HCT116 (cell line): ENCODE results near the gene PDCL2. TPM values are rescaled to one million over a fixed set of nuclear protein-coding genes. Genes with fewer than 3 reads are reported as not detected.

ENCODE experiments used
- ATAC-seq: fragments of 200-7000 bp; cut with Tn5 transposase; 2 replicates; pipeline ENCODE4 v1.9.1; 2020; ENCODE audit warnings: mild to moderate bottlenecking, moderate library complexity
- BruUV-seq: library from RNA; stranded (reverse); fragments of 400-500 nt; replicated peaks from 2 replicates; lab custom pipeline; 2021; lab: Mats Ljungman, UMichigan
- CTCF ChIA-PET: fragments of 300-600 bp; sonication (Branson Sonifier 250); formaldehyde crosslinking; loops from one replicate; lab custom pipeline; 2021; ENCODE audit warnings: antibody characterized with exemption; lab: Charles Lee
- POLR2A ChIA-PET: fragments of 300-600, 350-600 bp; sonication (Branson Sonifier 250); formaldehyde crosslinking; loops from one replicate; lab custom pipeline; 2021; ENCODE audit warnings: antibody characterized with exemption; lab: Charles Lee
- RAD21 ChIA-PET, 2 experiments: fragments of 300-600 bp; sonication (Branson Sonifier 250); formaldehyde crosslinking; loops; one replicate each; lab custom pipeline; 2023; ENCODE audit warnings: low total read pairs in 2 of 2; ENCODE audit not compliant: uncharacterized antibody in 2 of 2, unreplicated experiment in 2 of 2, low non-redundant PET in 1 of 2; lab: Charles Lee
- DNase-seq: peaks from one replicate; pipeline ENCODE4 v3.0.0-alpha.2; 2010; ENCODE audit warnings: low read depth, low spot score
- H2AFZ ChIP-seq: fragments of 200-600 bp; shearing (Covaris generic), sonication (generic); 2 replicates; pipeline ENCODE4 v1.6.1; 2017; ENCODE audit warnings: low read depth, mixed run types, mixed read lengths, antibody characterized with exemption, low read length; ENCODE audit not compliant: poor library complexity, severe bottlenecking
- H3K27ac ChIP-seq: 2 replicates; pipeline ENCODE4 v1.5.1; 2012; ENCODE audit warnings: low read depth, low read length
- H3K27me3 ChIP-seq: fragments of 200-600 bp; sonication (generic); 2 replicates; pipeline ENCODE4 v1.6.1; 2016; ENCODE audit warnings: mixed run types, low read length, mixed read lengths; ENCODE audit not compliant: insufficient read depth
- H3K36me3 ChIP-seq, 2 experiments: fragments of 200-500 bp in 1 of 2; fragments of 200-600 bp in 1 of 2; sonication (Bioruptor generic) in 1 of 2; sonication (generic) in 1 of 2; 2 replicates each; pipeline versions ENCODE4 v1.5.1 to v1.6.1; 2014 to 2016; ENCODE audit warnings: low read length in 2 of 2, inconsistent platforms in 1 of 2, mixed read lengths in 1 of 2, mixed run types in 1 of 2; ENCODE audit not compliant: insufficient read depth in 2 of 2, control insufficient read depth in 1 of 2
- H3K4me1 ChIP-seq, 2 experiments: fragments of 200-600 bp in 1 of 2; sonication (generic) in 1 of 2; 2 replicates each; pipeline versions ENCODE4 v1.5.1 to v1.6.1; 2012 to 2017; ENCODE audit warnings: low read length in 2 of 2, inconsistent platforms in 1 of 2, mild to moderate bottlenecking in 1 of 2, mixed read lengths in 1 of 2, mixed run types in 1 of 2, moderate library complexity in 1 of 2; ENCODE audit not compliant: insufficient read depth in 2 of 2, control insufficient read depth in 1 of 2
- H3K4me2 ChIP-seq: fragments of 200-600 bp; sonication (generic); 2 replicates; pipeline ENCODE4 v1.6.1; 2017; ENCODE audit warnings: mixed run types, low read length, mixed read lengths
- H3K4me3 ChIP-seq, 2 experiments: fragments of 200-600 bp in 1 of 2; sonication (generic) in 1 of 2; replicated peaks in 1 of 2; 2 replicates each; pipeline ENCODE4 v1.5.1; 2011 to 2016; ENCODE audit warnings: low read length in 2 of 2, control low read depth in 1 of 2, low read depth in 1 of 2, mild to moderate bottlenecking in 1 of 2, mixed read lengths in 1 of 2, mixed run types in 1 of 2
- H3K79me2 ChIP-seq: fragments of 200-600 bp; sonication (generic); 2 replicates; pipeline ENCODE4 v1.6.1; 2017; ENCODE audit warnings: mild to moderate bottlenecking, mixed run types, low read length, moderate library complexity, mixed read lengths; ENCODE audit not compliant: insufficient read depth
- H3K9ac ChIP-seq: fragments of 200-600 bp; sonication (generic); 2 replicates; pipeline ENCODE4 v1.6.1; 2016; ENCODE audit warnings: low read length, mixed read lengths
- H3K9me2 ChIP-seq: fragments of 200-600 bp; sonication (generic), shearing (Covaris generic); 2 replicates; pipeline ENCODE4 v1.6.1; 2017; ENCODE audit warnings: mixed run types, mild to moderate bottlenecking, moderate library complexity; ENCODE audit not compliant: insufficient read depth
- H3K9me3 ChIP-seq, 2 experiments: fragments of 200-500 bp in 1 of 2; fragments of 200-600 bp in 1 of 2; sonication (Bioruptor generic) in 1 of 2; sonication (generic) in 1 of 2; 2 replicates each; pipeline ENCODE4 v1.6.1; 2014 to 2017; ENCODE audit warnings: low read length in 2 of 2, mixed read lengths in 2 of 2, inconsistent platforms in 1 of 2, low read depth in 1 of 2, mild to moderate bottlenecking in 1 of 2, mixed run types in 1 of 2, moderate library complexity in 1 of 2; ENCODE audit not compliant: control insufficient read depth in 1 of 2, insufficient read depth in 1 of 2
- H4K20me1 ChIP-seq: fragments of 200-600 bp; sonication (generic), shearing (Covaris generic); 2 replicates; pipeline ENCODE4 v1.6.1; 2017; ENCODE audit warnings: mixed run types, mild to moderate bottlenecking, moderate library complexity; ENCODE audit not compliant: insufficient read depth
- CBX3 ChIP-seq: IDR thresholded peaks from 2 replicates; pipeline ENCODE4 v1.6.1; 2012; ENCODE audit warnings: low read depth
- CEBPB ChIP-seq: IDR thresholded peaks from 2 replicates; pipeline ENCODE4 v1.6.1; 2012; ENCODE audit warnings: low read depth
- EZH2phosphoT487 ChIP-seq: fragments of 200-600 bp; IDR thresholded peaks from 2 replicates; pipeline ENCODE4 v1.6.1; 2018; ENCODE audit warnings: antibody characterized with exemption, borderline replicate concordance
- FOSL1 ChIP-seq: IDR thresholded peaks from 2 replicates; pipeline ENCODE4 v1.6.1; 2012; ENCODE audit warnings: low read depth
- JUND ChIP-seq: IDR thresholded peaks from 2 replicates; pipeline ENCODE4 v1.6.1; 2012
- POLR2A ChIP-seq: IDR thresholded peaks from 2 replicates; pipeline ENCODE4 v1.7.0; 2011; ENCODE audit warnings: borderline replicate concordance; ENCODE audit not compliant: insufficient read depth, insufficient read length; ENCODE audit errors: extremely low read depth
- POLR2AphosphoS5 ChIP-seq: IDR thresholded peaks from 2 replicates; pipeline ENCODE4 v1.6.1; 2011; ENCODE audit warnings: mild to moderate bottlenecking, low read depth, low read length, moderate library complexity
- SP1 ChIP-seq: IDR thresholded peaks from 2 replicates; pipeline ENCODE4 v1.6.1; 2012; ENCODE audit warnings: low read depth
- SRF ChIP-seq: IDR thresholded peaks from 2 replicates; pipeline ENCODE4 v1.6.1; 2012; ENCODE audit warnings: low read depth
- YY1 ChIP-seq: IDR thresholded peaks from 2 replicates; pipeline ENCODE4 v1.6.1; 2011; ENCODE audit warnings: low read length, low read depth, moderate library complexity, mild to moderate bottlenecking; ENCODE audit not compliant: insufficient replicate concordance; ENCODE audit errors: extremely low read depth
- intact Hi-C: fragments of 100-400 bp; cut with micrococcal nuclease; formaldehyde crosslinking; loops from 2 replicates; pipeline ENCODE4 v1.10.0; 2022
- total RNA-seq: library from RNA; stranded (reverse); gene quantifications from one replicate; pipeline ENCODE4 v1.2.1, GENCODE V29; 2021; ENCODE audit not compliant: unreplicated experiment
- TF ChIP-seq, protein P1 (sequence below), 3 experiments: fragments of 200-600 bp in 1 of 3; sonication (generic) in 1 of 3; IDR thresholded peaks in 2 of 3; conservative IDR thresholded peaks in 1 of 3; 2 replicates each; pipeline ENCODE4 v1.5.1; 2012 to 2017; ENCODE audit warnings: low read depth in 2 of 3, low read length in 2 of 3, antibody characterized with exemption in 1 of 3, borderline replicate concordance in 1 of 3, control low read depth in 1 of 3, mild to moderate bottlenecking in 1 of 3, mixed read lengths in 1 of 3, mixed run types in 1 of 3, moderate library complexity in 1 of 3; ENCODE audit not compliant: insufficient read depth in 1 of 3
- TF ChIP-seq, protein P2 (sequence below): IDR thresholded peaks from 2 replicates; pipeline ENCODE4 v1.6.1; 2012; ENCODE audit warnings: low read depth
- TF ChIP-seq, protein P3 (sequence below): IDR thresholded peaks from 2 replicates; pipeline ENCODE4 v1.6.1; 2012
- TF ChIP-seq, protein P4 (sequence below): IDR thresholded peaks from 2 replicates; pipeline ENCODE4 v1.6.1; 2012

PDCL2 gene
- total RNA-seq, 1 experiment from 2014 or later: 0.47 TPM

- ATAC-seq (no peak), DNase-seq (no peak)
- Histone ChIP-seq H3K9ac (no peak overlapping the region), H3K79me2 (peaks cover 2% of the 10 kb centered on the region; the same call in 1 of the 2 replicates), H3K4me1 (peaks cover 3 to 9% of the 10 kb centered on the region in 2 experiments), H3K4me3 (no peak overlapping the region), H3K9me3 (no peaks in the 10 kb centered on the region), H3K9me2 (no peaks in the 10 kb centered on the region), H3K27ac (no peak overlapping the region), H2AFZ (no peak overlapping the region), H4K20me1 (no peaks in the 10 kb centered on the region), H3K27me3 (no peaks in the 10 kb centered on the region), H3K36me3 (no peaks in the 10 kb centered on the region), H3K4me2 (no peak overlapping the region)
- POLR2A ChIA-PET: interaction anchor here (0.7 kb wide), 1 partner anchor 124 kb away, joined by 4 read pairs; no protein-coding TSS in a partner anchor
- RAD21 ChIA-PET: no interaction called here
- BruUV-seq: no TSS peak
- TF ChIP-seq, protein P1, sequence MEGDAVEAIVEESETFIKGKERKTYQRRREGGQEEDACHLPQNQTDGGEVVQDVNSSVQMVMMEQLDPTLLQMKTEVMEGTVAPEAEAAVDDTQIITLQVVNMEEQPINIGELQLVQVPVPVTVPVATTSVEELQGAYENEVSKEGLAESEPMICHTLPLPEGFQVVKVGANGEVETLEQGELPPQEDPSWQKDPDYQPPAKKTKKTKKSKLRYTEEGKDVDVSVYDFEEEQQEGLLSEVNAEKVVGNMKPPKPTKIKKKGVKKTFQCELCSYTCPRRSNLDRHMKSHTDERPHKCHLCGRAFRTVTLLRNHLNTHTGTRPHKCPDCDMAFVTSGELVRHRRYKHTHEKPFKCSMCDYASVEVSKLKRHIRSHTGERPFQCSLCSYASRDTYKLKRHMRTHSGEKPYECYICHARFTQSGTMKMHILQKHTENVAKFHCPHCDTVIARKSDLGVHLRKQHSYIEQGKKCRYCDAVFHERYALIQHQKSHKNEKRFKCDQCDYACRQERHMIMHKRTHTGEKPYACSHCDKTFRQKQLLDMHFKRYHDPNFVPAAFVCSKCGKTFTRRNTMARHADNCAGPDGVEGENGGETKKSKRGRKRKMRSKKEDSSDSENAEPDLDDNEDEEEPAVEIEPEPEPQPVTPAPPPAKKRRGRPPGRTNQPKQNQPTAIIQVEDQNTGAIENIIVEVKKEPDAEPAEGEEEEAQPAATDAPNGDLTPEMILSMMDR (IDR thresholded peaks at IDR 0.05 in 2 of 3, conservative IDR thresholded peaks at IDR 0.05 in 1 of 3; ENCODE audit: borderline replicate concordance in 1 of 3, insufficient read depth in 1 of 3, low read depth in 2 of 3, low read length in 2 of 3): no peak
- TF ChIP-seq SP1 (no peak), POLR2AphosphoS5 (no peak), FOSL1 (no peak), EZH2phosphoT487 (no peak), JUND (no peak), CEBPB (no peak), CBX3 (no peak), SRF (no peak), YY1 (no peak), POLR2A (no peak)
- TF ChIP-seq, protein P2, sequence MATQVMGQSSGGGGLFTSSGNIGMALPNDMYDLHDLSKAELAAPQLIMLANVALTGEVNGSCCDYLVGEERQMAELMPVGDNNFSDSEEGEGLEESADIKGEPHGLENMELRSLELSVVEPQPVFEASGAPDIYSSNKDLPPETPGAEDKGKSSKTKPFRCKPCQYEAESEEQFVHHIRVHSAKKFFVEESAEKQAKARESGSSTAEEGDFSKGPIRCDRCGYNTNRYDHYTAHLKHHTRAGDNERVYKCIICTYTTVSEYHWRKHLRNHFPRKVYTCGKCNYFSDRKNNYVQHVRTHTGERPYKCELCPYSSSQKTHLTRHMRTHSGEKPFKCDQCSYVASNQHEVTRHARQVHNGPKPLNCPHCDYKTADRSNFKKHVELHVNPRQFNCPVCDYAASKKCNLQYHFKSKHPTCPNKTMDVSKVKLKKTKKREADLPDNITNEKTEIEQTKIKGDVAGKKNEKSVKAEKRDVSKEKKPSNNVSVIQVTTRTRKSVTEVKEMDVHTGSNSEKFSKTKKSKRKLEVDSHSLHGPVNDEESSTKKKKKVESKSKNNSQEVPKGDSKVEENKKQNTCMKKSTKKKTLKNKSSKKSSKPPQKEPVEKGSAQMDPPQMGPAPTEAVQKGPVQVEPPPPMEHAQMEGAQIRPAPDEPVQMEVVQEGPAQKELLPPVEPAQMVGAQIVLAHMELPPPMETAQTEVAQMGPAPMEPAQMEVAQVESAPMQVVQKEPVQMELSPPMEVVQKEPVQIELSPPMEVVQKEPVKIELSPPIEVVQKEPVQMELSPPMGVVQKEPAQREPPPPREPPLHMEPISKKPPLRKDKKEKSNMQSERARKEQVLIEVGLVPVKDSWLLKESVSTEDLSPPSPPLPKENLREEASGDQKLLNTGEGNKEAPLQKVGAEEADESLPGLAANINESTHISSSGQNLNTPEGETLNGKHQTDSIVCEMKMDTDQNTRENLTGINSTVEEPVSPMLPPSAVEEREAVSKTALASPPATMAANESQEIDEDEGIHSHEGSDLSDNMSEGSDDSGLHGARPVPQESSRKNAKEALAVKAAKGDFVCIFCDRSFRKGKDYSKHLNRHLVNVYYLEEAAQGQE: no peak
- TF ChIP-seq, protein P3, sequence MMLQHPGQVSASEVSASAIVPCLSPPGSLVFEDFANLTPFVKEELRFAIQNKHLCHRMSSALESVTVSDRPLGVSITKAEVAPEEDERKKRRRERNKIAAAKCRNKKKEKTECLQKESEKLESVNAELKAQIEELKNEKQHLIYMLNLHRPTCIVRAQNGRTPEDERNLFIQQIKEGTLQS: no peak
- TF ChIP-seq, protein P4, sequence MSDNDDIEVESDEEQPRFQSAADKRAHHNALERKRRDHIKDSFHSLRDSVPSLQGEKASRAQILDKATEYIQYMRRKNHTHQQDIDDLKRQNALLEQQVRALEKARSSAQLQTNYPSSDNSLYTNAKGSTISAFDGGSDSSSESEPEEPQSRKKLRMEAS: no peak
- CTCF ChIA-PET: interaction anchor here (1.1 kb wide), 1 partner anchor 9 kb away, joined by 3 read pairs; no protein-coding TSS in a partner anchor
- intact Hi-C loops: no loop called here
Measured at GRCh38 chr4:55604996-55605395, 13.0 kb upstream of the PDCL2 start.
